K562 (cell line): ENCODE data around the gene KIF4B. TPM values are rescaled to one million over a fixed set of nuclear protein-coding genes. Genes with fewer than 3 reads are reported as not detected.

Experiments
- ATAC-seq: fragments of 200-7000 bp; cut with Tn5 transposase; 3 replicates; pipeline ENCODE4 v1.9.1; 2020; ENCODE audit warnings: moderate library complexity
- BruUV-seq: library from RNA; stranded (reverse); fragments of 400-500 nt; replicated peaks from 2 replicates; lab custom pipeline; 2021; lab: Mats Ljungman, UMichigan
- CTCF ChIA-PET: fragments of 300-600 bp; formaldehyde crosslinking; extraction: SDS; loops from one replicate; lab custom pipeline; 2021; ENCODE audit warnings: low intra/inter-chr PET ratio; lab: Yijun Ruan, JAX
- POLR2A ChIA-PET: fragments of 300-600, 350-650 bp; sonication (Branson Sonifier 250); formaldehyde crosslinking; extraction: SDS; loops from one replicate; lab custom pipeline; 2021; ENCODE audit warnings: antibody characterized with exemption, inconsistent platforms; lab: Yijun Ruan, JAX
- DNase-seq, 4 experiments: peaks; one replicate each; pipeline versions ENCODE4 v3.0.0 to v3.0.0-alpha.2; 2011 to 2018; ENCODE audit warnings: low spot score in 3 of 4, mixed read lengths in 3 of 4; ENCODE audit errors: extremely low read depth in 1 of 4
- FAIRE-seq: peaks from 2 replicates; lab custom pipeline; 2011; peaks lifted over from hg19 to GRCh38; lab: Jason Lieb, UNC
- H2AFZ ChIP-seq: 2 replicates; pipeline ENCODE4 v1.6.0; 2011; ENCODE audit warnings: low read depth, low read length, control low read depth, inconsistent platforms
- H3K27ac ChIP-seq: fragments of 200-600 bp; 3 replicates; pipeline ENCODE4 v1.8.0; 2011; ENCODE audit warnings: low read depth, mild to moderate bottlenecking, control low read depth, inconsistent platforms, low read length, moderate library complexity, mixed read lengths; ENCODE audit errors: extremely low read depth
- H3K27me3 ChIP-seq, 2 experiments: fragments of 300-600 bp in 1 of 2; 2 replicates in 1 of 2; 3 replicates in 1 of 2; pipeline versions ENCODE4 v1.6.0 to v1.8.0; 2011; ENCODE audit warnings: inconsistent platforms in 2 of 2, low read length in 2 of 2, mild to moderate bottlenecking in 1 of 2, mixed read lengths in 1 of 2, moderate library complexity in 1 of 2; ENCODE audit not compliant: control insufficient read depth in 2 of 2, insufficient read depth in 2 of 2
- H3K36me3 ChIP-seq: fragments of 300-600 bp; 3 replicates; pipeline ENCODE4 v1.8.0; 2011; ENCODE audit warnings: mild to moderate bottlenecking, low read length, inconsistent platforms; ENCODE audit not compliant: control insufficient read depth, insufficient read depth
- H3K4me1 ChIP-seq, 2 experiments: fragments of 200-600 bp in 1 of 2; replicated peaks in 1 of 2; 2 replicates in 1 of 2; 3 replicates in 1 of 2; pipeline versions ENCODE4 v1.5.1 to v1.8.0; 2011; ENCODE audit warnings: inconsistent platforms in 2 of 2, low read length in 2 of 2, mild to moderate bottlenecking in 1 of 2, mixed read lengths in 1 of 2, moderate library complexity in 1 of 2; ENCODE audit not compliant: control insufficient read depth in 2 of 2, insufficient read depth in 2 of 2
- H3K4me2 ChIP-seq: 2 replicates; pipeline ENCODE4 v1.6.1; 2011; ENCODE audit warnings: low read length, control low read depth, inconsistent platforms, mixed read lengths; ENCODE audit not compliant: insufficient read depth
- H3K4me3 ChIP-seq: fragments of 200-600 bp; sonication (generic), shearing (Covaris generic); 2 replicates; pipeline ENCODE4 v1.5.1; 2016; ENCODE audit warnings: control low read depth, inconsistent platforms
- H3K79me2 ChIP-seq: fragments of 200-600 bp; 3 replicates; pipeline ENCODE4 v1.8.0; 2011; ENCODE audit warnings: low read length, inconsistent platforms; ENCODE audit not compliant: control insufficient read depth, insufficient read depth
- H3K9ac ChIP-seq, 2 experiments: 2 replicates each; pipeline versions ENCODE4 v1.6.0 to v1.6.1; 2011; ENCODE audit warnings: low read depth in 2 of 2, low read length in 2 of 2, control low read depth in 1 of 2, inconsistent platforms in 1 of 2, mild to moderate bottlenecking in 1 of 2, mixed read lengths in 1 of 2; ENCODE audit not compliant: insufficient read depth in 1 of 2
- H3K9me1 ChIP-seq: one replicate; pipeline ENCODE4 v1.6.0; 2011; ENCODE audit warnings: inconsistent platforms, mild to moderate bottlenecking, low read length, moderate library complexity; ENCODE audit not compliant: control insufficient read depth, insufficient read depth
- H3K9me3 ChIP-seq: replicated peaks from 2 replicates; pipeline ENCODE4 v1.5.1; 2011; ENCODE audit warnings: low read depth, low read length, inconsistent platforms; ENCODE audit not compliant: control insufficient read depth, insufficient read depth
- H4K20me1 ChIP-seq: replicated peaks from 2 replicates; pipeline ENCODE4 v1.6.1; 2011; ENCODE audit warnings: low read length, inconsistent platforms, mixed read lengths; ENCODE audit not compliant: control insufficient read depth, insufficient read depth
- AFF4 ChIP-seq: sonication (generic); formaldehyde crosslinking; IDR thresholded peaks from 2 replicates; pipeline ENCODE4 v1.8.0; 2023; ENCODE audit warnings: mild to moderate bottlenecking, missing genetic modification reagents
- ASH1L ChIP-seq: fragments of 450-650 bp; IDR thresholded peaks from 2 replicates; pipeline ENCODE4 v1.6.1; 2018; ENCODE audit warnings: borderline replicate concordance, mild to moderate bottlenecking, low read depth; ENCODE audit not compliant: partially characterized antibody
- CXXC5 ChIP-seq: fragments of 250-450 bp; sonication (Bioruptor Pico); IDR thresholded peaks from 2 replicates; pipeline ENCODE4 v1.8.0; 2022; ENCODE audit warnings: inconsistent platforms, mild to moderate bottlenecking, moderate library complexity
- DEAF1 ChIP-seq: fragments of 450-650 bp; formaldehyde crosslinking; IDR thresholded peaks from 2 replicates; pipeline ENCODE4 v1.4.0; 2020; ENCODE audit warnings: mild to moderate bottlenecking, moderate library complexity
- ETV6 ChIP-seq, 3 experiments: fragments of 150-350 bp in 1 of 3; sonication (generic) in 1 of 3; formaldehyde crosslinking in 1 of 3; IDR thresholded peaks; 2 replicates each; pipeline versions ENCODE4 v1.6.1 to v1.8.0; 2014 to 2022; ENCODE audit warnings: borderline replicate concordance in 2 of 3, low read depth in 2 of 3, antibody characterized with exemption in 1 of 3, low read length in 1 of 3, mild to moderate bottlenecking in 1 of 3, missing genetic modification reagents in 1 of 3
- IRF2 ChIP-seq: sonication (generic); formaldehyde crosslinking; IDR thresholded peaks from 2 replicates; pipeline ENCODE4 v1.8.1; 2022; ENCODE audit warnings: mild to moderate bottlenecking, missing genetic modification reagents
- KLF6 ChIP-seq: fragments of 250-450 bp; sonication (Bioruptor Pico); IDR thresholded peaks from 2 replicates; pipeline ENCODE4 v1.4.0; 2020; ENCODE audit warnings: mild to moderate bottlenecking, moderate library complexity, borderline replicate concordance
- NR0B1 ChIP-seq: fragments of 450-650 bp; IDR thresholded peaks from one replicate; pipeline ENCODE4 v1.6.1; 2018; ENCODE audit warnings: mild to moderate bottlenecking, moderate library complexity; ENCODE audit not compliant: partially characterized antibody
- RAD51 ChIP-seq: fragments of 450-650 bp; IDR thresholded peaks from 2 replicates; pipeline ENCODE4 v1.7.1; 2016; ENCODE audit warnings: low read depth, mild to moderate bottlenecking, borderline replicate concordance
- RBFOX2 ChIP-seq: fragments of 200-400 bp; formaldehyde crosslinking; IDR thresholded peaks from 2 replicates; pipeline ENCODE4 v1.6.1; 2017; ENCODE audit warnings: low read depth, mild to moderate bottlenecking, low read length, moderate library complexity
- SLC30A9 ChIP-seq: fragments of 250-450 bp; sonication (Bioruptor Pico); IDR thresholded peaks from 2 replicates; pipeline ENCODE4 v1.8.0; 2022; ENCODE audit warnings: mild to moderate bottlenecking, moderate library complexity
- ZNF740 ChIP-seq, 3 experiments: fragments of 200-800 bp in 1 of 3; sonication (Bioruptor generic) in 1 of 3; sonication (generic) in 1 of 3; formaldehyde crosslinking in 1 of 3; IDR thresholded peaks; 2 replicates each; pipeline versions ENCODE4 v1.6.1 to v1.8.0; 2016 to 2022; ENCODE audit warnings: mild to moderate bottlenecking in 2 of 3, missing compliant biosample characterization in 2 of 3, missing genetic modification characterization in 2 of 3, missing genetic modification reagents in 1 of 3
- ZNF77 ChIP-seq: fragments of 250-450 bp; sonication (Bioruptor Pico); IDR thresholded peaks from 2 replicates; pipeline ENCODE4 v1.5.0; 2020
- ZNF780A ChIP-seq: fragments of 250-450 bp; sonication (Bioruptor Pico); IDR thresholded peaks from 2 replicates; pipeline ENCODE4 v1.5.0; 2021; ENCODE audit warnings: mild to moderate bottlenecking
- WGBS: fragments of 100-300 bp; shearing (Covaris generic); methylation state at CpG from one replicate; pipeline ENCODE4 v1.1.6; 2016; ENCODE audit warnings: low coverage, mixed read lengths; ENCODE audit not compliant: insufficient coverage; ENCODE audit errors: missing lambda C conversion rate; 5-methylcytosine and 5-hydroxymethylcytosine counted together
- in situ Hi-C: fragments of 300-500 bp; cut with MboI; formaldehyde crosslinking; loops from 4 replicates; pipeline ENCODE4 v1.15.0; 2018; ENCODE audit warnings: inconsistent platforms, mixed read lengths
- intact Hi-C: fragments of 100-400 bp; cut with micrococcal nuclease; formaldehyde crosslinking; loops from 2 replicates; pipeline ENCODE4 v1.14.2; 2022
- polyA plus RNA-seq, 8 experiments: library from polyadenylated mRNA; depleted of rRNA in 4 of 8; stranded (reverse) in 5 of 8; unstranded in 3 of 8; fragments of >200 nt; fragmentation: Nextera tagmentation in 2 of 8; fragmentation: Illumina TruSeq in 1 of 8; extraction: Ambion mirVana in 2 of 8; extraction: Trizol in 1 of 8; gene quantifications; 2 replicates each; pipeline versions ENCODE4 v1.2.1 to v1.2.3, GENCODE V29; 2011 to 2014; ENCODE audit warnings: inconsistent platforms in 1 of 8, missing spikeins in 1 of 8
- total RNA-seq, 7 experiments: library from RNA; depleted of rRNA in 6 of 7; stranded (reverse); fragments of >200 nt in 6 of 7; fragmentation: Illumina TruSeq in 2 of 7; extraction: Trizol in 2 of 7; gene quantifications; 2 replicates each; pipeline versions ENCODE4 v1.2.1 to v1.2.3, GENCODE V29; 2011 to 2021; ENCODE audit warnings: low replicate concordance in 1 of 7

KIF4B gene
- total and polyA plus RNA-seq, 9 of the 15 experiments (the other 6 are each of a cell fraction or from before 2014, with no cell fraction given) = 0.01 to 0.09 (median 0.07) TPM; not detected in 2

GRCh38 chr5:155001523-155001922, 12.0 kb upstream of the KIF4B start:
- Histone ChIP-seq H3K4me1 (no peaks in the 10 kb centered on the region; a peak in 1 of 5 replicates), H4K20me1 (no peaks in the 10 kb centered on the region), H3K27ac (no peak overlapping the region), H3K9ac (no peak overlapping the region), H3K79me2 (no peaks in the 10 kb centered on the region), H2AFZ (no peak overlapping the region), H3K9me3 (no peaks in the 10 kb centered on the region), H3K4me3 (no peak overlapping the region), H3K27me3 (peaks cover 7 to 16% of the 10 kb centered on the region in 2 experiments; a peak in 3 of 5 replicates), H3K4me2 (no peak overlapping the region), H3K36me3 (no peaks in the 10 kb centered on the region; the same call in 2 of the 3 replicates), H3K9me1 (no peaks in the 10 kb centered on the region)
- no peak for DNase-seq
- 2% methylated on average over 4 of the region's 4 CpGs for WGBS
- ChIA-PET CTCF (no interaction called here), POLR2A (interaction anchor here (0.7 kb wide), 1 partner anchor 152 kb away, joined by 3 read pairs; no protein-coding TSS in a partner anchor)
- intact Hi-C loops = no loop called here
- ATAC-seq = peak; percentile 38
- no peak for FAIRE-seq
- in situ Hi-C loops = no loop called here
- no TSS peak for BruUV-seq
- no peak for TF ChIP-seq DEAF1
- no peak for TF ChIP-seq AFF4 (CRISPR knock-in tag)
- no peak for TF ChIP-seq RBFOX2
- no peak for TF ChIP-seq IRF2 (CRISPR knock-in tag)
- TF ChIP-seq ZNF740 (CRISPR knock-in tag; IDR thresholded peaks at IDR 0.05) = no peak
- no peak for TF ChIP-seq ZNF740 (tag; IDR thresholded peaks at IDR 0.05)
- no peak for TF ChIP-seq NR0B1
- no peak for TF ChIP-seq SLC30A9 (CRISPR knock-in tag)
- TF ChIP-seq ZNF77 (CRISPR knock-in tag) = no peak
- no peak for TF ChIP-seq ZNF780A (CRISPR knock-in tag)
- TF ChIP-seq CXXC5 (CRISPR knock-in tag) = no peak
- TF ChIP-seq KLF6 = no peak
- no peak for TF ChIP-seq ETV6 (IDR thresholded peaks at IDR 0.05; ENCODE audit: borderline replicate concordance in 1 of 2, low read depth in 2 of 2, low read length in 1 of 2)
- TF ChIP-seq ETV6 (CRISPR knock-in tag; IDR thresholded peaks at IDR 0.05; ENCODE audit: borderline replicate concordance) = no peak
- TF ChIP-seq RAD51 = no peak
- no peak for TF ChIP-seq ASH1L
